ENCODE data around the gene IP6K2.

DNA sequence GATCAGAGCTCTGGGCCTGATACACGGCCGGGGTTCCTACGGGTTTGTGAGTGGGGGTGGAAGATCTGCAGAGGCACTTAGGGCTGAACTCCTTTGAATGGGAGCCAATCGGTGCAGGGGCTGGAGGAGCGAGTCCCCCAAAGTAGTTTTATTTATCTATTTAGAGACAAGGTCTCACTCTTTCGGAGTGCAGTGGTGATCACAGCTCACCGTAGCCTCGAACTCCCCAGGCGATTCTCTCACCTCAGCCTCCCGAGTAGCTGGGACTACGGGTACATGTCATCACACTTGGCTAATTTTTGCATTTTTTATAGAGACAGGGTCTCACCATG is 52.7 kb downstream of the IP6K2 start:
- no peak for TF ChIP-seq POLR2A (IDR thresholded peaks at IDR 0.05)
- TF ChIP-seq CTCF (IDR thresholded peaks at IDR 0.05), result no peak

Data from testis (tissue), 2 donors.